ENCODE measurements around the gene TLE1. TPM values are rescaled to one million over a fixed set of nuclear protein-coding genes. Genes with fewer than 3 reads are reported as not detected.

TLE1 gene
- total RNA-seq, 1 experiment from 2014 or later: 97.7 TPM

DNA sequence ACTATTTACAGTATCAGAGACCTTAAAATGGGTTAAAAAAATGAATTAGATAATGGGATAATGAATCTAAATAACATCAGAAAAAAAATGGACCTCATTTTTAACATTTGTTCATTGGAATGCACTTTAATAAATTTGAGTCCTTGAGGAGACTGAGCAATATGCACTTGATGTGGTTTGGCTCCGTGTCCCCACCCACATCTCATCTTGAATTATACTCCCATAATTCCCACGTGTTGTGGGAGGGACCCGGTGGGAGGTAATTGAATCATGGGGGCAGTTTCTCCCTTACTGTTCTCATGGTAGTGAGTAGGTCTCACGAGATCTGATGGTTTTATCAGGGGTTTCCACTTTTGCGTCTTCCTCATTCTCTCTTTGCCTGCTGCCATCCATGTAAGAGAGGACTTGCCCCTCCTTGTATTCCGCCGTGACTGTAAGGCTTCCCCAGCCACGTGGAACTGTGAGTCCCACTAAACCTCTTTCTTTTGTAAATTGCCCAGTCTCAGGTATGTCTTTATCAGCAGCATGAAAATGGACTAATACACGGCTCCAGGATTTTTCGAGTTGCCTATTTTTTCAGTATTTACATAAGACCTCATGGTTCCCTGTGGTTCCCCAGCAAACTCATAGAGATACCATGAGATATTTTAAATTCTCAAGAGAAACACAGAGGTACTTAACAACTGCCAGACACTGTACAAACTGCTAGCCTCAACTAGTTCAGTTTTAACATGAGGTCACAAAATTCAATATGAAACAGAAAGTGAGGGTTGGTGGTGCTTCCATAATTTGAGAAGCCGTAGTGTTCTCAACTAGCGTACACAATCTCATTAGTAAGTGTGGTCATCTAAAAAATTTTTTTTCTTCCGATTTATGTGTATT, 128.3 kb downstream of the TLE1 start (continued):
- TF ChIP-seq, protein P1, sequence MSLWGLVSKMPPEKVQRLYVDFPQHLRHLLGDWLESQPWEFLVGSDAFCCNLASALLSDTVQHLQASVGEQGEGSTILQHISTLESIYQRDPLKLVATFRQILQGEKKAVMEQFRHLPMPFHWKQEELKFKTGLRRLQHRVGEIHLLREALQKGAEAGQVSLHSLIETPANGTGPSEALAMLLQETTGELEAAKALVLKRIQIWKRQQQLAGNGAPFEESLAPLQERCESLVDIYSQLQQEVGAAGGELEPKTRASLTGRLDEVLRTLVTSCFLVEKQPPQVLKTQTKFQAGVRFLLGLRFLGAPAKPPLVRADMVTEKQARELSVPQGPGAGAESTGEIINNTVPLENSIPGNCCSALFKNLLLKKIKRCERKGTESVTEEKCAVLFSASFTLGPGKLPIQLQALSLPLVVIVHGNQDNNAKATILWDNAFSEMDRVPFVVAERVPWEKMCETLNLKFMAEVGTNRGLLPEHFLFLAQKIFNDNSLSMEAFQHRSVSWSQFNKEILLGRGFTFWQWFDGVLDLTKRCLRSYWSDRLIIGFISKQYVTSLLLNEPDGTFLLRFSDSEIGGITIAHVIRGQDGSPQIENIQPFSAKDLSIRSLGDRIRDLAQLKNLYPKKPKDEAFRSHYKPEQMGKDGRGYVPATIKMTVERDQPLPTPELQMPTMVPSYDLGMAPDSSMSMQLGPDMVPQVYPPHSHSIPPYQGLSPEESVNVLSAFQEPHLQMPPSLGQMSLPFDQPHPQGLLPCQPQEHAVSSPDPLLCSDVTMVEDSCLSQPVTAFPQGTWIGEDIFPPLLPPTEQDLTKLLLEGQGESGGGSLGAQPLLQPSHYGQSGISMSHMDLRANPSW (CRISPR knock-in tag; conservative IDR thresholded peaks at IDR 0.05; ENCODE audit: low read depth): no peak
- TF ChIP-seq, protein P2, sequence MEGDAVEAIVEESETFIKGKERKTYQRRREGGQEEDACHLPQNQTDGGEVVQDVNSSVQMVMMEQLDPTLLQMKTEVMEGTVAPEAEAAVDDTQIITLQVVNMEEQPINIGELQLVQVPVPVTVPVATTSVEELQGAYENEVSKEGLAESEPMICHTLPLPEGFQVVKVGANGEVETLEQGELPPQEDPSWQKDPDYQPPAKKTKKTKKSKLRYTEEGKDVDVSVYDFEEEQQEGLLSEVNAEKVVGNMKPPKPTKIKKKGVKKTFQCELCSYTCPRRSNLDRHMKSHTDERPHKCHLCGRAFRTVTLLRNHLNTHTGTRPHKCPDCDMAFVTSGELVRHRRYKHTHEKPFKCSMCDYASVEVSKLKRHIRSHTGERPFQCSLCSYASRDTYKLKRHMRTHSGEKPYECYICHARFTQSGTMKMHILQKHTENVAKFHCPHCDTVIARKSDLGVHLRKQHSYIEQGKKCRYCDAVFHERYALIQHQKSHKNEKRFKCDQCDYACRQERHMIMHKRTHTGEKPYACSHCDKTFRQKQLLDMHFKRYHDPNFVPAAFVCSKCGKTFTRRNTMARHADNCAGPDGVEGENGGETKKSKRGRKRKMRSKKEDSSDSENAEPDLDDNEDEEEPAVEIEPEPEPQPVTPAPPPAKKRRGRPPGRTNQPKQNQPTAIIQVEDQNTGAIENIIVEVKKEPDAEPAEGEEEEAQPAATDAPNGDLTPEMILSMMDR (IDR thresholded peaks at IDR 0.05): no peak
- TF ChIP-seq TCF7 (CRISPR knock-in tag; IDR thresholded peaks at IDR 0.05; ENCODE audit: low read depth): no peak
- TF ChIP-seq, protein P3, sequence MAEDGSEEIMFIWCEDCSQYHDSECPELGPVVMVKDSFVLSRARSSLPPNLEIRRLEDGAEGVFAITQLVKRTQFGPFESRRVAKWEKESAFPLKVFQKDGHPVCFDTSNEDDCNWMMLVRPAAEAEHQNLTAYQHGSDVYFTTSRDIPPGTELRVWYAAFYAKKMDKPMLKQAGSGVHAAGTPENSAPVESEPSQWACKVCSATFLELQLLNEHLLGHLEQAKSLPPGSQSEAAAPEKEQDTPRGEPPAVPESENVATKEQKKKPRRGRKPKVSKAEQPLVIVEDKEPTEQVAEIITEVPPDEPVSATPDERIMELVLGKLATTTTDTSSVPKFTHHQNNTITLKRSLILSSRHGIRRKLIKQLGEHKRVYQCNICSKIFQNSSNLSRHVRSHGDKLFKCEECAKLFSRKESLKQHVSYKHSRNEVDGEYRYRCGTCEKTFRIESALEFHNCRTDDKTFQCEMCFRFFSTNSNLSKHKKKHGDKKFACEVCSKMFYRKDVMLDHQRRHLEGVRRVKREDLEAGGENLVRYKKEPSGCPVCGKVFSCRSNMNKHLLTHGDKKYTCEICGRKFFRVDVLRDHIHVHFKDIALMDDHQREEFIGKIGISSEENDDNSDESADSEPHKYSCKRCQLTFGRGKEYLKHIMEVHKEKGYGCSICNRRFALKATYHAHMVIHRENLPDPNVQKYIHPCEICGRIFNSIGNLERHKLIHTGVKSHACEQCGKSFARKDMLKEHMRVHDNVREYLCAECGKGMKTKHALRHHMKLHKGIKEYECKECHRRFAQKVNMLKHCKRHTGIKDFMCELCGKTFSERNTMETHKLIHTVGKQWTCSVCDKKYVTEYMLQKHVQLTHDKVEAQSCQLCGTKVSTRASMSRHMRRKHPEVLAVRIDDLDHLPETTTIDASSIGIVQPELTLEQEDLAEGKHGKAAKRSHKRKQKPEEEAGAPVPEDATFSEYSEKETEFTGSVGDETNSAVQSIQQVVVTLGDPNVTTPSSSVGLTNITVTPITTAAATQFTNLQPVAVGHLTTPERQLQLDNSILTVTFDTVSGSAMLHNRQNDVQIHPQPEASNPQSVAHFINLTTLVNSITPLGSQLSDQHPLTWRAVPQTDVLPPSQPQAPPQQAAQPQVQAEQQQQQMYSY (CRISPR knock-in tag; IDR thresholded peaks at IDR 0.05): no peak
- TF ChIP-seq, protein P4, sequence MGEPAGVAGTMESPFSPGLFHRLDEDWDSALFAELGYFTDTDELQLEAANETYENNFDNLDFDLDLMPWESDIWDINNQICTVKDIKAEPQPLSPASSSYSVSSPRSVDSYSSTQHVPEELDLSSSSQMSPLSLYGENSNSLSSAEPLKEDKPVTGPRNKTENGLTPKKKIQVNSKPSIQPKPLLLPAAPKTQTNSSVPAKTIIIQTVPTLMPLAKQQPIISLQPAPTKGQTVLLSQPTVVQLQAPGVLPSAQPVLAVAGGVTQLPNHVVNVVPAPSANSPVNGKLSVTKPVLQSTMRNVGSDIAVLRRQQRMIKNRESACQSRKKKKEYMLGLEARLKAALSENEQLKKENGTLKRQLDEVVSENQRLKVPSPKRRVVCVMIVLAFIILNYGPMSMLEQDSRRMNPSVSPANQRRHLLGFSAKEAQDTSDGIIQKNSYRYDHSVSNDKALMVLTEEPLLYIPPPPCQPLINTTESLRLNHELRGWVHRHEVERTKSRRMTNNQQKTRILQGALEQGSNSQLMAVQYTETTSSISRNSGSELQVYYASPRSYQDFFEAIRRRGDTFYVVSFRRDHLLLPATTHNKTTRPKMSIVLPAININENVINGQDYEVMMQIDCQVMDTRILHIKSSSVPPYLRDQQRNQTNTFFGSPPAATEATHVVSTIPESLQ (CRISPR knock-in tag; IDR thresholded peaks at IDR 0.05): no peak
- TF ChIP-seq SOX15 (CRISPR knock-in tag; IDR thresholded peaks at IDR 0.05): no peak
- TF ChIP-seq TEAD4 (CRISPR knock-in tag; IDR thresholded peaks at IDR 0.05): no peak
- no peak for TF ChIP-seq CBFB (CRISPR knock-in tag; IDR thresholded peaks at IDR 0.05; ENCODE audit: low read depth)
- TF ChIP-seq, protein P5, sequence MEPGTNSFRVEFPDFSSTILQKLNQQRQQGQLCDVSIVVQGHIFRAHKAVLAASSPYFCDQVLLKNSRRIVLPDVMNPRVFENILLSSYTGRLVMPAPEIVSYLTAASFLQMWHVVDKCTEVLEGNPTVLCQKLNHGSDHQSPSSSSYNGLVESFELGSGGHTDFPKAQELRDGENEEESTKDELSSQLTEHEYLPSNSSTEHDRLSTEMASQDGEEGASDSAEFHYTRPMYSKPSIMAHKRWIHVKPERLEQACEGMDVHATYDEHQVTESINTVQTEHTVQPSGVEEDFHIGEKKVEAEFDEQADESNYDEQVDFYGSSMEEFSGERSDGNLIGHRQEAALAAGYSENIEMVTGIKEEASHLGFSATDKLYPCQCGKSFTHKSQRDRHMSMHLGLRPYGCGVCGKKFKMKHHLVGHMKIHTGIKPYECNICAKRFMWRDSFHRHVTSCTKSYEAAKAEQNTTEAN (CRISPR knock-in tag; IDR thresholded peaks at IDR 0.05): no peak
- no peak for TF ChIP-seq ATF1 (CRISPR knock-in tag; IDR thresholded peaks at IDR 0.05)
- TF ChIP-seq, protein P6, sequence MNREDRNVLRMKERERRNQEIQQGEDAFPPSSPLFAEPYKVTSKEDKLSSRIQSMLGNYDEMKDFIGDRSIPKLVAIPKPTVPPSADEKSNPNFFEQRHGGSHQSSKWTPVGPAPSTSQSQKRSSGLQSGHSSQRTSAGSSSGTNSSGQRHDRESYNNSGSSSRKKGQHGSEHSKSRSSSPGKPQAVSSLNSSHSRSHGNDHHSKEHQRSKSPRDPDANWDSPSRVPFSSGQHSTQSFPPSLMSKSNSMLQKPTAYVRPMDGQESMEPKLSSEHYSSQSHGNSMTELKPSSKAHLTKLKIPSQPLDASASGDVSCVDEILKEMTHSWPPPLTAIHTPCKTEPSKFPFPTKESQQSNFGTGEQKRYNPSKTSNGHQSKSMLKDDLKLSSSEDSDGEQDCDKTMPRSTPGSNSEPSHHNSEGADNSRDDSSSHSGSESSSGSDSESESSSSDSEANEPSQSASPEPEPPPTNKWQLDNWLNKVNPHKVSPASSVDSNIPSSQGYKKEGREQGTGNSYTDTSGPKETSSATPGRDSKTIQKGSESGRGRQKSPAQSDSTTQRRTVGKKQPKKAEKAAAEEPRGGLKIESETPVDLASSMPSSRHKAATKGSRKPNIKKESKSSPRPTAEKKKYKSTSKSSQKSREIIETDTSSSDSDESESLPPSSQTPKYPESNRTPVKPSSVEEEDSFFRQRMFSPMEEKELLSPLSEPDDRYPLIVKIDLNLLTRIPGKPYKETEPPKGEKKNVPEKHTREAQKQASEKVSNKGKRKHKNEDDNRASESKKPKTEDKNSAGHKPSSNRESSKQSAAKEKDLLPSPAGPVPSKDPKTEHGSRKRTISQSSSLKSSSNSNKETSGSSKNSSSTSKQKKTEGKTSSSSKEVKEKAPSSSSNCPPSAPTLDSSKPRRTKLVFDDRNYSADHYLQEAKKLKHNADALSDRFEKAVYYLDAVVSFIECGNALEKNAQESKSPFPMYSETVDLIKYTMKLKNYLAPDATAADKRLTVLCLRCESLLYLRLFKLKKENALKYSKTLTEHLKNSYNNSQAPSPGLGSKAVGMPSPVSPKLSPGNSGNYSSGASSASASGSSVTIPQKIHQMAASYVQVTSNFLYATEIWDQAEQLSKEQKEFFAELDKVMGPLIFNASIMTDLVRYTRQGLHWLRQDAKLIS (CRISPR knock-in tag; IDR thresholded peaks at IDR 0.05; ENCODE audit: borderline replicate concordance): no peak
